Naive thymus-derived CD4-positive, alpha-beta T cell (primary cell): ENCODE results near the gene VEGFA. TPM values are rescaled to one million over a fixed set of nuclear protein-coding genes. Genes with fewer than 3 reads are reported as not detected.

ENCODE experiments used
- ATAC-seq: fragments of 150-1000 bp; cut with Tn5 transposase; 2 replicates; pipeline ENCODE4 v1.10.0; 2021; ENCODE audit warnings: mild to moderate bottlenecking, moderate library complexity
- CTCF ChIA-PET: fragments of 350-600 bp; sonication (Branson Sonifier 250); formaldehyde crosslinking; loops from one replicate; lab custom pipeline; 2021; ENCODE audit warnings: antibody characterized with exemption; lab: Charles Lee
- POLR2A ChIA-PET: fragments of 350-600 bp; sonication (Branson Sonifier 250); formaldehyde crosslinking; loops from one replicate; lab custom pipeline; 2021; ENCODE audit warnings: antibody characterized with exemption, inconsistent platforms; lab: Charles Lee
- DNase-seq, 9 donors: peaks; one replicate each; pipeline versions ENCODE4 v3.0.0 to v3.0.0-alpha.2; 2020 to 2022; ENCODE audit warnings: mixed read lengths in 1 of 9
- H3K27ac ChIP-seq: one replicate; pipeline ENCODE4 v1.7.0; 2013; ENCODE audit warnings: mild to moderate bottlenecking, low read depth, low read length, moderate library complexity
- H3K27me3 ChIP-seq, 2 donors: one replicate each; pipeline ENCODE4 v1.7.0; 2013; ENCODE audit warnings: low read length in 2 of 2, mild to moderate bottlenecking in 2 of 2, moderate library complexity in 2 of 2; ENCODE audit not compliant: control insufficient read depth in 2 of 2, insufficient read depth in 2 of 2
- H3K36me3 ChIP-seq, 3 experiments: 1 replicate in 2 of 3; 2 replicates in 1 of 3; pipeline ENCODE4 v1.7.0; 2013; ENCODE audit warnings: low read length in 3 of 3, mild to moderate bottlenecking in 3 of 3, moderate library complexity in 1 of 3; ENCODE audit not compliant: insufficient read depth in 3 of 3, control insufficient read depth in 2 of 3
- H3K4me1 ChIP-seq, 2 donors: one replicate each; pipeline ENCODE4 v1.7.0; 2013; ENCODE audit warnings: low read length in 2 of 2, mild to moderate bottlenecking in 2 of 2, moderate library complexity in 1 of 2; ENCODE audit not compliant: control insufficient read depth in 2 of 2, insufficient read depth in 2 of 2
- H3K4me3 ChIP-seq: 2 replicates; pipeline ENCODE4 v1.7.0; 2013; ENCODE audit warnings: mild to moderate bottlenecking, low read length
- H3K9me3 ChIP-seq, 3 experiments: 1 replicate in 2 of 3; 2 replicates in 1 of 3; pipeline ENCODE4 v1.7.0; 2013; ENCODE audit warnings: low read length in 3 of 3; ENCODE audit not compliant: control insufficient read depth in 2 of 3
- H3K27ac Mint-ChIP-seq, 9 donors: one replicate each; pipeline ENCODE4 v1.8.0; 2020 to 2022; ENCODE audit warnings: mixed read lengths in 9 of 9, mild to moderate bottlenecking in 8 of 9, moderate library complexity in 5 of 9, inconsistent platforms in 2 of 9
- H3K27me3 Mint-ChIP-seq, 5 donors: one replicate each; pipeline ENCODE4 v1.8.0; 2021 to 2022; ENCODE audit warnings: mixed read lengths in 5 of 5, mild to moderate bottlenecking in 1 of 5
- H3K36me3 Mint-ChIP-seq, 5 donors: one replicate each; pipeline ENCODE4 v1.8.0; 2020 to 2022; ENCODE audit warnings: mixed read lengths in 5 of 5, mild to moderate bottlenecking in 3 of 5, inconsistent platforms in 1 of 5
- H3K4me1 Mint-ChIP-seq, 7 donors: one replicate each; pipeline ENCODE4 v1.8.0; 2020 to 2022; ENCODE audit warnings: mixed read lengths in 7 of 7, mild to moderate bottlenecking in 3 of 7, inconsistent platforms in 1 of 7
- H3K4me3 Mint-ChIP-seq, 10 donors: one replicate each; pipeline ENCODE4 v1.8.0; 2020 to 2022; ENCODE audit warnings: mild to moderate bottlenecking in 10 of 10, mixed read lengths in 10 of 10, moderate library complexity in 6 of 10, inconsistent platforms in 2 of 10
- H3K9me3 Mint-ChIP-seq, 11 donors: one replicate each; pipeline ENCODE4 v1.8.0; 2020 to 2022; ENCODE audit warnings: mixed read lengths in 11 of 11, mild to moderate bottlenecking in 4 of 11, inconsistent platforms in 1 of 11, moderate library complexity in 1 of 11
- intact Hi-C, 2 donors: fragments of 100-400 bp; cut with micrococcal nuclease; formaldehyde crosslinking; loops; one replicate each; pipeline ENCODE4 v1.15.1; 2023
- polyA plus RNA-seq, 2 donors: library from polyadenylated mRNA; unstranded; fragments of 300-500 nt; fragmentation: Illumina TruSeq; gene quantifications; one replicate each; pipeline ENCODE4 v1.2.3, GENCODE V29; 2021
- total RNA-seq, 6 experiments: library from RNA in 5 of 6; stranded (reverse) in 5 of 6; gene quantifications; 1 replicate in 5 of 6; 2 replicates in 1 of 6; pipeline ENCODE4 v1.2.3 and lab custom pipeline; 2021 to 2026

VEGFA gene
- total and polyA plus RNA-seq, 7 experiments from 2014 or later, result 0.26 to 72.1 (median 10.2) TPM; not detected in 1

DNA sequence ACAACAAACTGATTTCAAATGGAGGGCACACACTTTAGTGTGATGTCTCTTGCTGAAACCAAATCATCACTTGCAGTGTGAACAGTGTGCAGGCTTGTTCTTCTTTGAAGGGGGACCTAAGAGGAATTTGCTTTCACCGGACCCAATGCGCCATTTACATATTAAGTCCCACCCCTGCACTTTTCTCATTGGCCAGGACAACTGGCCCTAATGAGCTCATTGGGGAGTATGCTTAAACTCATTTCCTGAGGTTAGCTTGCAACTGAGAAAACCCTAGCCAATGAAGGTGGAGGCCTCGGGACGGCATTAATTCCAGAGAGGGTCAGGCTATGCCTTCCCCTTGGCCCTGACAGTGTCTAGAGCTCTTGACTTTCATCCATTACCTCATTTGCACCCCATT is 58.7 kb downstream of the VEGFA start:
- DNase-seq, result no peak
- Mint-ChIP-seq H3K36me3 (no peaks in the 10 kb centered on the region), H3K27ac (no peak overlapping the region), H3K4me3 (no peak overlapping the region), H3K9me3 (peaks cover 0 to 1% (median 0%) of the 10 kb centered on the region in 11 donors), H3K4me1 (peaks cover 0 to 4% (median 0%) of the 10 kb centered on the region in 7 donors), H3K27me3 (peaks cover 0 to 13% (median 4%) of the 10 kb centered on the region in 5 donors)
- ChIA-PET CTCF (no interaction called here), POLR2A (no interaction called here)
- no peaks in the 10 kb centered on the region for H3K9me3 ChIP-seq
- ATAC-seq, result no peak
- H3K4me1 ChIP-seq, result no peaks in the 10 kb centered on the region
- intact Hi-C loops, result no loop called here
- no peaks in the 10 kb centered on the region for H3K36me3 ChIP-seq
- H3K4me3 ChIP-seq, result no peak overlapping the region
- H3K27me3 ChIP-seq, result no peaks in the 10 kb centered on the region
- H3K27ac ChIP-seq, result no peak overlapping the region

DNA sequence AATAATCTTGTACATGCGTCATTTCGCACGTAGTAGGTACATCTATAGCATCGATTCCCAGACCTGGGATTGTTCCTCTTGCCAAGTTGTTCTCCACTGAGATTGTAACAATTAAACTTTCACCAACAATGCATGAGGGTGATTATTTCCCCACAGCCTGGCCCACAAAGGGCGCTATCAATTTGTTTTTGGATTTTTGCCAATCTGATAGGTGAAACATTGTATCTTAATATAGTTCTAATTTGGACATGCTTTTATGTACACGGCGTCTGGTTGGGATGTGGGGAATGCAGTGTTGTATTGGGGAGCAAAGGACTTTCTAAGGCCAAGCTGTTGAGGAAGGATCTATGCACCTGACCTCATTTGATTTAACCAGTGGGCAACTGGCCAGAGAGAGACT is 59.5 kb downstream of the VEGFA start:
- no peak for DNase-seq
- ChIA-PET CTCF (no interaction called here), POLR2A (no interaction called here)
- Histone ChIP-seq H3K36me3 (no peaks in the 10 kb centered on the region), H3K4me3 (no peak overlapping the region), H3K27me3 (no peaks in the 10 kb centered on the region), H3K9me3 (no peaks in the 10 kb centered on the region), H3K27ac (no peak overlapping the region), H3K4me1 (no peaks in the 10 kb centered on the region)
- no peak for ATAC-seq
- Mint-ChIP-seq H3K4me1 (peaks cover 0 to 2% (median 0%) of the 10 kb centered on the region in 7 donors), H3K27me3 (peaks cover 0 to 13% (median 4%) of the 10 kb centered on the region in 5 donors), H3K36me3 (no peaks in the 10 kb centered on the region), H3K27ac (no peak overlapping the region), H3K4me3 (no peak overlapping the region), H3K9me3 (peaks cover 0 to 1% (median 0%) of the 10 kb centered on the region in 11 donors)
- intact Hi-C loops, result no loop called here

DNA sequence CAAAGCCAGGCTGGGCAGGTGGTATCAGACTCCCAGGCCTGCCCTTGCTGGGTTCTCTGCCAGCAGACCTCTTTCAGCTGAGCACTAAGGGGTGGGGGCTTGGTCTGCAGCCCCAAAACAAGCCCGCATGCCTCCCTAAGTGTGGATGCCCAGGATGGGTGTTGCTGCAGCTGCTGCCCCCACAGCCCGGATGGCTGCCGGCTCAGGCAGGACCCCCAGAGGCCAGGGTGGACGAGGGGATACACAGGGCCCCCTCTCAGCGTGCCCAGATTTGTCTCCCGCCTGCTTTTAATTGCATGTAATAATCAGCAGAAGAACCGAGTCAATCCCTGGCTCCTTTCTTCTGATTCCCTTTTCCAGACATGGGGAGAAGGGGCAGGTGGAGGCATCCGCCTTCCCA is 60.8 kb downstream of the VEGFA start:
- no peak overlapping the region for H3K27ac Mint-ChIP-seq
- H3K4me1 Mint-ChIP-seq, result no peaks in the 10 kb centered on the region
- Histone ChIP-seq H3K4me3 (no peak overlapping the region), H3K27me3 (no peaks in the 10 kb centered on the region), H3K27ac (no peak overlapping the region), H3K4me1 (no peaks in the 10 kb centered on the region), H3K36me3 (no peaks in the 10 kb centered on the region), H3K9me3 (no peaks in the 10 kb centered on the region)
- no peaks in the 10 kb centered on the region for H3K36me3 Mint-ChIP-seq
- CTCF ChIA-PET, result no interaction called here
- H3K27me3 Mint-ChIP-seq, result peaks cover 0 to 13% (median 4%) of the 10 kb centered on the region in 5 donors
- H3K9me3 Mint-ChIP-seq, result peaks cover 0 to 1% (median 0%) of the 10 kb centered on the region in 11 donors
- no peak for ATAC-seq
- POLR2A ChIA-PET, result no interaction called here
- H3K4me3 Mint-ChIP-seq, result no peak overlapping the region
- no peak for DNase-seq
- intact Hi-C loops, result loop anchor here in 1 of 2 donors (10.0 kb wide), 1 partner anchor 106 kb away; no protein-coding TSS in a partner anchor

DNA sequence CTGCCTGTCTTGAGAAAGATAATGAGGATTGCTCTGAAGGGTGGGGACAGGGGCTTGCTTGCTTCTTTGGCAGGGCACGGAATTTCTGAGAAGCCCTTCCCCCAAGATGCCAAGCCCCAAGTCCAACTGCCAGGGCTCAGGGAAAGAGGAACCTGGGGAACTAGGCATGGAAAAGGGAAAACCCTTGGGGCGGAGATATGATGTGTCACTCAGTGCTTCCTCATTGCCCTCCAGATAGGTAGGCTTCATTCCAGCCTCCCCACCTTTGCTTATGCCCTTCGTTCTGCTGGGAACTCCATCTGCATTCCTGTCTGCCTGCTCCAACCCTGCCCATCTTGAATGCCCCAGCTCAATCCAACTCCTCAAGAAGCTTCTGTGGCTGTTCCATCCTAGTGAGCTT is 61.2 kb downstream of the VEGFA start:
- CTCF ChIA-PET, result no interaction called here
- H3K4me3 Mint-ChIP-seq, result no peak overlapping the region

DNA sequence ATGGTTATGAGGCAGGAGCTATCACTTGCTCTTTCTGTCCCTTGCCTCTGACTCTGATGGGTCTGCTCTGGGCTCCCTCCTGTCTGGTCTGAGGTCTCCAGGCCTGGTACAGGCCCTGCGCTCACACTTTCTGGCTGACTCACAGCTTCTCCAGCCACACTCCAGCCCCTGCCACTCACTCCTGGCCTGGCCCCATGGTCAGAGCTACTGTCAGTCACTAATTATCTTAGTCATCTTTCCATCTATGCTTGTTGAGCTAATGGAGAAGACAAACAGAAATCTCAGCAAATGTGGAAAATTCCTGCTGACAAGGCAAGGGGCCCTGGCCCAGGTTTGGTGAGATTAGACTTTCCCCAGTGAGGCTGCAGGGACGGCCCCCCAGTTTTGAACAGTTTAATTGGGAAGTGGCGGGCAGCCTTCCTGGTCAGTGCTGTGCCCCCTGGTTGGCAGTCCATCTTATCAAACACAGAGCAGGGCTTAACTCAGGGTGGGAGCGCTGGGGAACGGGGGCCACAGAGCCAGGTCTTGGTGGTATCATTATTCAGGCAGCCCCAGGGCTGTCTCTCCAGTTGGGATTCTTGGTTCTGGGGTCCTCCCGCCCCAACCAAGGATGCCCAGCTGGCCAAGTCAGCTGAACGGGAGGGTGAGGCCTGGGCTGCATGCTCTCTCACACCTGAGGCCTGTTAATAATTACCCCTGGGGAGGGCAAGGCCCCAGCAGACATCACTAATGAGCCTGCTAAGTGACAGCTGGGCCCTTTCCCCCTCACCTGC is 63.4 kb downstream of the VEGFA start:
- no peak overlapping the region for H3K27ac Mint-ChIP-seq
- H3K4me3 Mint-ChIP-seq, result no peak overlapping the region
- H3K4me3 ChIP-seq, result no peak overlapping the region
- DNase-seq, result no peak
- CTCF ChIA-PET, result no interaction called here
- H3K9me3 Mint-ChIP-seq, result no peaks in the 10 kb centered on the region
- no peak overlapping the region for H3K27ac ChIP-seq
- intact Hi-C loops, result loop anchor here in 1 of 2 donors (10.0 kb wide), 1 partner anchor 109 kb away; no protein-coding TSS in a partner anchor
- no peaks in the 10 kb centered on the region for H3K36me3 Mint-ChIP-seq
- no peaks in the 10 kb centered on the region for H3K4me1 ChIP-seq
- no peaks in the 10 kb centered on the region for H3K27me3 ChIP-seq
- POLR2A ChIA-PET, result no interaction called here
- peaks cover 0 to 15% (median 4%) of the 10 kb centered on the region in 5 donors for H3K27me3 Mint-ChIP-seq
- H3K9me3 ChIP-seq, result no peaks in the 10 kb centered on the region
- H3K4me1 Mint-ChIP-seq, result no peaks in the 10 kb centered on the region
- no peak for ATAC-seq
- no peaks in the 10 kb centered on the region for H3K36me3 ChIP-seq

More for the DNA sequence above, 61.2 kb downstream of the VEGFA start:
- no peak overlapping the region for H3K27ac Mint-ChIP-seq
- DNase-seq (no peak), ATAC-seq (no peak)
- intact Hi-C loops, result loop anchor here in 1 of 2 donors (10.0 kb wide), 1 partner anchor 106 kb away; no protein-coding TSS in a partner anchor
- H3K9me3 Mint-ChIP-seq, result peaks cover 0 to 1% (median 0%) of the 10 kb centered on the region in 11 donors
- no peaks in the 10 kb centered on the region for H3K36me3 ChIP-seq
- no peaks in the 10 kb centered on the region for H3K4me1 Mint-ChIP-seq
- no peaks in the 10 kb centered on the region for H3K27me3 ChIP-seq
- peaks cover 0 to 15% (median 4%) of the 10 kb centered on the region in 5 donors for H3K27me3 Mint-ChIP-seq
- no peak overlapping the region for H3K4me3 ChIP-seq
- H3K4me1 ChIP-seq, result no peaks in the 10 kb centered on the region
- no peaks in the 10 kb centered on the region for H3K36me3 Mint-ChIP-seq
- H3K27ac ChIP-seq, result no peak overlapping the region
- POLR2A ChIA-PET, result no interaction called here
- H3K9me3 ChIP-seq, result no peaks in the 10 kb centered on the region

DNA sequence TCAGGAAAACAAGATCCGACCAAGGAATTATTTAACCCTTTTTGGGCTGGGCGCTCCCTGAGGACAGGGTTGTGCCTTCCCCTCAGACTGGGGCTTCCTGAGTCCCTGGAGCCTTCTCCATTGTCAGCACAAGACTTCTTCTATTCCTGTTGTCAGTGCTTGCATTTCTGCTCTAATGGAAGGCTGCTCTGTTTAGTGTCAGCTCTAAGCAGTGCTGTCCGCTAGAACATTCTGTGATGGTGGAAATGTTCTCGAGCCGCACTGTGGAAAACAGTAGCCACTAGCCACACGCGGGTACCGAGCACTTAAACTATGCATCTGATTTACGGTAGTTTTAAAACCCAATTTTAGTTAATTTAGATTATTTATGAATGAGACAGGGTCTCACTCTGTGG is 64.0 kb downstream of the VEGFA start:
- H3K9me3 ChIP-seq, result no peaks in the 10 kb centered on the region
- Mint-ChIP-seq H3K27ac (no peak overlapping the region), H3K4me1 (no peaks in the 10 kb centered on the region), H3K4me3 (no peak overlapping the region), H3K27me3 (peaks cover 0 to 15% (median 4%) of the 10 kb centered on the region in 5 donors), H3K36me3 (no peaks in the 10 kb centered on the region), H3K9me3 (no peaks in the 10 kb centered on the region)
- no peak for ATAC-seq
- POLR2A ChIA-PET, result no interaction called here
- H3K27me3 ChIP-seq, result no peaks in the 10 kb centered on the region
- no peak for DNase-seq
- CTCF ChIA-PET, result no interaction called here
- H3K4me3 ChIP-seq, result no peak overlapping the region
- no peaks in the 10 kb centered on the region for H3K4me1 ChIP-seq
- intact Hi-C loops, result loop anchor here in 1 of 2 donors (10.0 kb wide), 1 partner anchor 109 kb away; no protein-coding TSS in a partner anchor
- no peak overlapping the region for H3K27ac ChIP-seq
- no peaks in the 10 kb centered on the region for H3K36me3 ChIP-seq
